IMR-90 (cell line): ENCODE results near the gene MAP2. TPM values are rescaled to one million over a fixed set of nuclear protein-coding genes. Genes with fewer than 3 reads are reported as not detected.

Experiments
- ATAC-seq: fragments of 200-7000 bp; cut with Tn5 transposase; 2 replicates; pipeline ENCODE4 v1.9.1; 2020; ENCODE audit warnings: low read depth, mild to moderate bottlenecking, moderate library complexity
- BruUV-seq: library from RNA; stranded (reverse); fragments of 400-500 nt; replicated peaks from 2 replicates; lab custom pipeline; 2021; lab: Mats Ljungman, UMichigan
- CTCF ChIA-PET: fragments of 300-600 bp; formaldehyde crosslinking; extraction: SDS; loops from one replicate; lab custom pipeline; 2021; ENCODE audit warnings: antibody characterized with exemption; lab: Yijun Ruan, JAX
- POLR2A ChIA-PET: fragments of 300-600 bp; sonication (Branson Sonifier 250); formaldehyde crosslinking; loops from one replicate; lab custom pipeline; 2022; ENCODE audit warnings: antibody characterized with exemption; ENCODE audit not compliant: unreplicated experiment; lab: Charles Lee
- DNase-seq: peaks from one replicate; pipeline ENCODE4 v3.0.0; 2013
- H2AFZ ChIP-seq: replicated peaks from 2 replicates; pipeline ENCODE3; 2013; ENCODE audit warnings: low read length, mild to moderate bottlenecking; ENCODE audit not compliant: poor library complexity
- H2AK5ac ChIP-seq: 2 replicates; pipeline ENCODE4 v1.6.1; 2013; ENCODE audit warnings: low read depth, low read length, inconsistent platforms
- H2AK9ac ChIP-seq: replicated peaks from 2 replicates; pipeline ENCODE3; 2013; ENCODE audit warnings: mild to moderate bottlenecking, low read depth, low read length, moderate library complexity; ENCODE audit not compliant: poor library complexity
- H2BK120ac ChIP-seq: 2 replicates; pipeline ENCODE4 v1.6.1; 2013; ENCODE audit warnings: low read depth, low read length, inconsistent platforms
- H2BK15ac ChIP-seq: 3 replicates; pipeline ENCODE4 v1.6.1; 2013; ENCODE audit warnings: low read depth, low read length, inconsistent platforms
- H2BK20ac ChIP-seq: 2 replicates; pipeline ENCODE4 v1.6.1; 2013; ENCODE audit warnings: low read depth, mild to moderate bottlenecking, inconsistent platforms, low read length, moderate library complexity
- H2BK5ac ChIP-seq: 2 replicates; pipeline ENCODE4 v1.6.1; 2013; ENCODE audit warnings: mild to moderate bottlenecking, low read depth, low read length, inconsistent platforms; ENCODE audit not compliant: poor library complexity, severe bottlenecking
- H3K14ac ChIP-seq: replicated peaks from 2 replicates; pipeline ENCODE4 v1.6.1; 2013; ENCODE audit warnings: low read depth, low read length, inconsistent platforms
- H3K18ac ChIP-seq: 2 replicates; pipeline ENCODE4 v1.6.1; 2013; ENCODE audit warnings: low read depth, low read length, control low read depth
- H3K23ac ChIP-seq: 2 replicates; pipeline ENCODE4 v1.6.1; 2013; ENCODE audit warnings: low read depth, low read length, inconsistent platforms
- H3K27ac ChIP-seq: 2 replicates; pipeline ENCODE4 v1.5.1; 2013; ENCODE audit warnings: mild to moderate bottlenecking, control low read depth, low read length; ENCODE audit not compliant: insufficient read depth
- H3K27me3 ChIP-seq: 2 replicates; pipeline ENCODE4 v1.6.1; 2013; ENCODE audit warnings: low read length; ENCODE audit not compliant: control insufficient read depth, insufficient read depth
- H3K36me3 ChIP-seq: 2 replicates; pipeline ENCODE4 v1.6.1; 2013; ENCODE audit warnings: low read length, mixed read lengths; ENCODE audit not compliant: control insufficient read depth, insufficient read depth
- H3K4ac ChIP-seq: 2 replicates; pipeline ENCODE4 v1.6.1; 2013; ENCODE audit warnings: low read depth, low read length, inconsistent platforms
- H3K4me1 ChIP-seq: 2 replicates; pipeline ENCODE4 v1.6.1; 2013; ENCODE audit warnings: low read length, mixed read lengths; ENCODE audit not compliant: control insufficient read depth, insufficient read depth
- H3K4me2 ChIP-seq: 2 replicates; pipeline ENCODE4 v1.6.1; 2013; ENCODE audit warnings: low read depth, mild to moderate bottlenecking, control low read depth, low read length, moderate library complexity
- H3K4me3 ChIP-seq: 2 replicates; pipeline ENCODE4 v1.5.1; 2013; ENCODE audit warnings: low read depth, mild to moderate bottlenecking, control low read depth, low read length, moderate library complexity; ENCODE audit not compliant: insufficient read depth
- H3K56ac ChIP-seq: 2 replicates; pipeline ENCODE4 v1.6.1; 2013; ENCODE audit warnings: low read length, inconsistent platforms; ENCODE audit not compliant: insufficient read depth; ENCODE audit errors: extremely low read depth
- H3K79me1 ChIP-seq, 2 experiments: 2 replicates each; pipeline ENCODE4 v1.6.1; 2013; ENCODE audit warnings: low read length in 2 of 2, inconsistent platforms in 1 of 2, low read depth in 1 of 2
- H3K9ac ChIP-seq: 2 replicates; pipeline ENCODE4 v1.6.1; 2013; ENCODE audit warnings: low read depth, low read length, control low read depth
- H3K9me1 ChIP-seq: 2 replicates; pipeline ENCODE4 v1.6.1; 2013; ENCODE audit warnings: low read length, inconsistent platforms; ENCODE audit not compliant: insufficient read depth
- H3K9me3 ChIP-seq: 2 replicates; pipeline ENCODE4 v1.6.1; 2013; ENCODE audit warnings: low read length; ENCODE audit not compliant: control insufficient read depth, insufficient read depth
- H4K20me1 ChIP-seq: 2 replicates; pipeline ENCODE4 v1.6.1; 2013; ENCODE audit warnings: low read length, inconsistent platforms; ENCODE audit not compliant: insufficient read depth
- H4K5ac ChIP-seq: 2 replicates; pipeline ENCODE4 v1.6.1; 2013; ENCODE audit warnings: mild to moderate bottlenecking, low read depth, low read length, control low read depth
- H4K8ac ChIP-seq, 2 experiments: 2 replicates each; pipeline ENCODE4 v1.6.1; 2013; ENCODE audit warnings: low read depth in 2 of 2, low read length in 2 of 2, control low read depth in 1 of 2, inconsistent platforms in 1 of 2
- H4K91ac ChIP-seq: 2 replicates; pipeline ENCODE4 v1.6.1; 2013; ENCODE audit warnings: low read depth, low read length, inconsistent platforms; ENCODE audit not compliant: insufficient read depth
- CTCF ChIP-seq: conservative IDR thresholded peaks from 2 replicates; pipeline ENCODE4 v1.5.1; 2012; ENCODE audit warnings: mild to moderate bottlenecking, low read depth, low read length, improper control_type of control experiment
- FOS ChIP-seq: fragments of 150-350 bp; IDR thresholded peaks from 2 replicates; pipeline ENCODE4 v1.6.1; 2016; ENCODE audit warnings: low read depth, low read length
- MAFK ChIP-seq: IDR thresholded peaks from 2 replicates; pipeline ENCODE4 v1.6.1; 2012; ENCODE audit warnings: low read depth, low read length, improper control_type of control experiment
- NFE2L2 ChIP-seq: fragments of 150-350 bp; IDR thresholded peaks from 2 replicates; pipeline ENCODE4 v1.6.1; 2016; ENCODE audit warnings: low read depth, mild to moderate bottlenecking, low read length
- POLR2A ChIP-seq: IDR thresholded peaks from 2 replicates; pipeline ENCODE4 v1.6.1; 2012; ENCODE audit warnings: mild to moderate bottlenecking, low read depth, low read length
- RAD21 ChIP-seq: IDR thresholded peaks from 2 replicates; pipeline ENCODE4 v1.6.1; 2012; ENCODE audit warnings: low read length, improper control_type of control experiment
- WGBS, 2 experiments: methylation state at CpG; one replicate each; pipeline versions ENCODE4 v1.1.5 to v1.1.7; 2013; ENCODE audit warnings: missing lambda C conversion rate in 2 of 2; ENCODE audit not compliant: insufficient read length in 1 of 2; ENCODE audit errors: extremely low coverage in 2 of 2; 5-methylcytosine and 5-hydroxymethylcytosine counted together
- dilution Hi-C: fragments of 300-500 bp; cut with HindIII; formaldehyde crosslinking; loops from one replicate; pipeline ENCODE4 v1.14.3; 2018; ENCODE audit warnings: low sequenced_read_pairs; ENCODE audit not compliant: unreplicated experiment
- in situ Hi-C: fragments of 300-500 bp; cut with MboI; formaldehyde crosslinking; loops from 3 replicates; pipeline ENCODE4 v1.14.3; 2019; ENCODE audit warnings: low sequenced_read_pairs, inconsistent platforms, mixed read lengths
- intact Hi-C: fragments of 100-400 bp; cut with micrococcal nuclease; formaldehyde crosslinking; loops from 2 replicates; pipeline ENCODE4 v1.10.0; 2022
- polyA plus RNA-seq, 3 experiments: library from polyadenylated mRNA; depleted of rRNA; stranded (reverse); fragments of >200 nt; gene quantifications; 2 replicates each; pipeline ENCODE4 v1.2.3, GENCODE V29; 2012; ENCODE audit warnings: low replicate concordance in 1 of 3
- total RNA-seq: library from RNA; depleted of rRNA; stranded (reverse); fragments of >200 nt; gene quantifications from 2 replicates; pipeline ENCODE4 v1.2.3, GENCODE V29; 2012

Gene MAP2
- total and polyA plus RNA-seq, 2 of the 4 experiments (the other 2 are of a cell fraction): 0.29 to 0.36 TPM

GRCh38 chr2:209564816-209565215 is 141.0 kb downstream of the MAP2 start:
- in situ Hi-C loops (loop anchor here (25.0 kb wide), 1 partner anchor 1178 kb away; no protein-coding TSS in a partner anchor), intact Hi-C loops (no loop called here), dilution Hi-C loops (no loop called here)
- no peaks in the 10 kb centered on the region for H3K79me1 ChIP-seq
- H4K20me1 ChIP-seq: no peaks in the 10 kb centered on the region
- no peak overlapping the region for H2BK5ac ChIP-seq
- H4K91ac ChIP-seq: no peak overlapping the region
- H3K27me3 ChIP-seq: no peaks in the 10 kb centered on the region
- H2BK20ac ChIP-seq: no peak overlapping the region
- no peak for DNase-seq
- no peaks in the 10 kb centered on the region for H3K4me1 ChIP-seq
- CTCF ChIA-PET: interaction anchor here (0.8 to 2.4 kb wide), 2 partner anchors 12 to 231 kb away, joined by 3 to 7 read pairs; no protein-coding TSS in a partner anchor
- H3K36me3 ChIP-seq: no peaks in the 10 kb centered on the region
- H3K14ac ChIP-seq: no peak overlapping the region
- H3K56ac ChIP-seq: no peak overlapping the region
- H2BK120ac ChIP-seq: no peak overlapping the region
- no peak overlapping the region for H3K23ac ChIP-seq
- H3K27ac ChIP-seq: no peak overlapping the region
- H3K9me3 ChIP-seq: no peaks in the 10 kb centered on the region
- TF ChIP-seq MAFK: no peak
- no peak for TF ChIP-seq FOS
- no peak for TF ChIP-seq NFE2L2
- TF ChIP-seq CTCF: no peak
- no peak for TF ChIP-seq RAD21
- no peak for TF ChIP-seq POLR2A
- no peak overlapping the region for H3K4me3 ChIP-seq
- no CpG with 5 or more reads among the region's 3 CpGs for WGBS, 2 experiments
- H4K8ac ChIP-seq: no peak overlapping the region
- H3K18ac ChIP-seq: no peak overlapping the region
- H2BK15ac ChIP-seq: no peak overlapping the region
- POLR2A ChIA-PET: no interaction called here
- H2AFZ ChIP-seq: no peak overlapping the region
- no peak for ATAC-seq
- H2AK5ac ChIP-seq: no peak overlapping the region
- BruUV-seq: no TSS peak
- no peak overlapping the region for H2AK9ac ChIP-seq
- no peak overlapping the region for H3K4me2 ChIP-seq
- H3K9me1 ChIP-seq: no peaks in the 10 kb centered on the region
- no peak overlapping the region for H3K4ac ChIP-seq
- no peak overlapping the region for H4K5ac ChIP-seq
- no peak overlapping the region for H3K9ac ChIP-seq
